NCI-H1694 treated with DMSO at 0.1 percent for 48 hours (cell line): Measurements from ENCODE around the gene RASAL1.
"Not testable (repeated sequence)": the region's sequence is repeated elsewhere in the genome, so short reads cannot be mapped to it uniquely, and the experiment has no call there.

ENCODE experiments used
- DNase-seq: peaks from one replicate; lab custom pipeline; 2025; lab: John Stamatoyannopoulos, UW

RASAL1 gene

GRCh38 chr12:113138826-113139225 is 3.3 kb upstream of the RASAL1 start:
- DNase-seq, result no peak

GRCh38 chr12:113137861-113138783 is 2.6 kb upstream of the RASAL1 start:
- DNase-seq, result no peak

GRCh38 chr12:113136990-113137511 is 1.5 kb upstream of the RASAL1 start:
- no peak for DNase-seq

DNA sequence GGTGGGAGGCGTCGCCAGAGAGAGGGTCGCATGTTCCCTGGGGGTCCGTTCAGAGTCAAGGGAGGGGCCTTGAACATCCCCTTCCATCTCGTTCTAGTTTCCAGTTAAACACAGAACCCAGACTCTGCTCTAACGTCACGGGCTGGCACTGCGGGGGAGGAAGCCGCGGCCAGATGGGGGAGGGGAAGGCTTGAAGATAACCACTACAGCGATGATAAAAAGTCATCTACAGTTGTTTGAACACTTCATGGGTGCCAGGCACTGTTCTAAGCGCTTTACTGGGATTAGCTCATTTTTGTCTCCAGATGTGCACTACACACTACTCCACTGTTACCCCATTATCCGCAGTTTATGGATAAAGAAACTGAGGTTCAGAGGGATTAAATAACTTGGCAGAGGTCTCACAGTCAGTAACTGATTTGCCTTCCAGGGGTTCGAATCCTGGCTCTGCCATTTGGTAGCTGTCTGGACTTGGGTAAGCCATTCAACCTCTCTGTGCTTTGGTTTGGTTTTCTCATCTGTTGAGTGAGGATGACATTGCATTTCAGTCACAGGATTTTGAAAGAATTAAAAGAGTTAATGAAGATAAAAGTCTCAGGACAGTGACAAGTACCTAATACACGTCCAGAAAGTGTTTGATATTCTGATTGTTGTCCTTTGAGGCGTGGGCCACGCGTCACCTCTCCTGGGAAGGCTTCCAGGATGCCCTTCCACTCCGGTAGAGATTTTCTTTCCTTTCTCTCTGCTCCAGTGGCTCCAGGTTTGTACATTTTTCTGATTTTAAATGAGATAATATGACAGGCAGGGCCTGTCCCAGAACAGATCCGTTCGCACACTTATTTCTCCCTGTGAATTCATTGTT is 798 bp upstream of the RASAL1 start:
- DNase-seq, result no peak

DNA sequence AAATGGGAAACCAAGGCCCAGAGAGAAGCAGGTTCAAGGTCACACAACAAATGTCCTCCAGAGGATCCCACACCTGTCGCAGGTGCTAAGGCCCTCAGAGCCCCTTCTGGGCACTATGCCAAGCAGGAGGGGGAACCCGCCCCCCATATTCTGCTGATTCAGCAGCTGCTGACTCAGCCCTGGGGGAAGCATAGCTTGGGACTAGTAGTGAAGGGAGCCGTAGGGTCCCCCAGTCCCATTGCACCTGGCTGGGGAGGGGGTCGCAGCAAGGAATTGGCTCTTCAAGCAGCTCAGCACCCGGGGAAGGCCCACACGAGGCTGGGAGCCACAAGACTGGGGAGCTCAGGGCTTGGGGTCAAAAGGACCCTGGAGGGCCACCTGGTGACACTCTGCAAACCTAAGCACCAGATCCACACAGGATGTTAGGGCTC is 1.0 kb downstream of the RASAL1 start:
- DNase-seq, result no peak

- no peak for DNase-seq
Measured at GRCh38 chr12:113134071-113134470, 1.5 kb downstream of the RASAL1 start.

DNA sequence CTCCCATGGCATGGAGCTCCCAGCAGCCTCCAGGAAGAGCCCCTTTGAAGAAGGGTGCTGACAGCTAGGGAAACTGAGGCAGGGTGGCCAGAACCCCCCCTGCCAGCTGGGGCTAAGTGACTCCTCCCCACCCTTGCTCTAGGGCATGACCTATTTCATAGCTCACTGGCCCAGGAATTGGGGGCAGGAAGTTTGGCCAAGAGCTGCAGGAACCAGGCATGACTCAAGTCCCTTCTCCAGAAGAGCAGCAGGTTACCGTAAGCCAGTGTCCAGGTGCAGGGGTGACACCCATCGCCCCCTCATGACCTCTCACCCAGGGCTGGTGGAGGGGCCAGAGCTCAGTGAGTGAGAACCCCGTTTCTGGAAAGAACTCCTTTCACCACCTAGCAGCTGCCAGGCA is 1.9 kb downstream of the RASAL1 start:
- DNase-seq, result no peak

GRCh38 chr12:113133036-113133435 is 2.5 kb downstream of the RASAL1 start:
- no peak for DNase-seq

GRCh38 chr12:113131556-113131955 is 4.0 kb downstream of the RASAL1 start:
- no peak for DNase-seq

DNA sequence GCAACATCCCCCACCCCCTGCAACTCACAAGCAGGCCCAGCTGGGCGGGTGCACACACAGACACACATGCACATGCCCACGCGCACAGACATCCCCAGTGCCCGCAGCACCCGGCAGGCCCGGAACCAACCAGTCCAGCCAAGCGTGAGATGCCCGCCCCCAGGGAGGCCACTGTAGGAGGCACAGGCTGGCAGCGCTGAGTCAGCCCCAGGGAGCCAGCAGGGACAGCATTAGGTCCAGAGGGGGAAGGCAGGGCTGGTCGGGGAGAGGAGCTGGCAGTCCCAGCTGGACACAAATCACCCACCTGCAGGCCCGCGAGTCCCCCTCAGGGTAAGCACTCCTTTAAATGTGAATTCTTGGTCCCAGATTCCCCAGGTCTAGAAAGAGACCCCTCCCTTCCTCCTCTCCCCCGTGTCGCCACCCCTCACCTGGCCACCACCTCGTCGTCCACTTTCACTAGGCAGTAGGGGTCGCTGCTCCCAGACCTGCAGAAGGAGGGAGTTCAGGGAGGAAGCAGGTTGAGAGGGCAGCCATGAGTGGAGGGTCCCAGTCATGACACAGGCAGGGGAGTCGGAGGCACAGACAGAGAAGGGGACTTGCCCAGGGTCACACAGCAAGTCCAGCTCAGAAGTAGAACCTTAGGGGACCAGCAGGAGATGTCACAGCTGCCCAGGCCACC is 5.0 kb downstream of the RASAL1 start:
- no peak for DNase-seq

DNA sequence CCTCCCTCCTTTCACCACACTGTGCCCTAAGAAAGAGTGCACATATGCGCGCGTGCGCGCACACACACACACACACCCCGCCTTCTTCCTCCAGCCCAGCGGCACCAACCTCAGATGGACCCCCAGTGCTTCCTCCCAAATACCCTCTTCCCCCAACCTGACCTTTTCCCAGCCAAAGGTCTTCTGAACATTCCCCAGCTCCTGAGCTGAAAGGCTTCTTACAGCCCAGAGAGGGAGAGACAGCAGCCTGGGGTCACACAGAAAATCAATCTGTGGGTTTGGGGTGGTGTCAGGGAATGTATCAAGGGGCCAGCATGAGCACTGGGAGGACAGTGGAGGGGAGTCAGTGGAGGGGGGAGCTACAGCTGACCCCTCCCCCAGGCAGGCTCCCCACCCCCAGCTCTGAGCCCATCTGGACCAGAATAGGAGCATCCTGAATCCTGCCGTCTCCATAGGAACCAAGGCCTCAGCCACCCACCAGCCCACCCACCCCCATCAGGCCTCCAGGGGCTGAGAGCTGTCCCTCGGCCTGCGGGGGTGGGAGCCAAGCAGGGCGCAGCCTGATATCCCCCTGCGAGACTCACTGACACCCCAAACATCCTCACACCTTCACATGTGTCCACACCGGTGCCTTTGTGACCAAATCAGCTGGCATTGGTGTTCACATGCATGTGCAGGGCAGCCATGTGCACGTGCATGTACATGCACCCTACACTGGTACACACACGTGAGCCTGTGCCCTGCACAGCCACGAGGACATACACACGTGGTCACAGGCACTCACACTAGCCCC is 5.7 kb downstream of the RASAL1 start:
- DNase-seq, result no peak

- no peak for DNase-seq
Measured at GRCh38 chr12:113128802-113129663, 6.5 kb downstream of the RASAL1 start.

GRCh38 chr12:113127791-113128199 is 7.8 kb downstream of the RASAL1 start:
- DNase-seq, result no peak

DNA sequence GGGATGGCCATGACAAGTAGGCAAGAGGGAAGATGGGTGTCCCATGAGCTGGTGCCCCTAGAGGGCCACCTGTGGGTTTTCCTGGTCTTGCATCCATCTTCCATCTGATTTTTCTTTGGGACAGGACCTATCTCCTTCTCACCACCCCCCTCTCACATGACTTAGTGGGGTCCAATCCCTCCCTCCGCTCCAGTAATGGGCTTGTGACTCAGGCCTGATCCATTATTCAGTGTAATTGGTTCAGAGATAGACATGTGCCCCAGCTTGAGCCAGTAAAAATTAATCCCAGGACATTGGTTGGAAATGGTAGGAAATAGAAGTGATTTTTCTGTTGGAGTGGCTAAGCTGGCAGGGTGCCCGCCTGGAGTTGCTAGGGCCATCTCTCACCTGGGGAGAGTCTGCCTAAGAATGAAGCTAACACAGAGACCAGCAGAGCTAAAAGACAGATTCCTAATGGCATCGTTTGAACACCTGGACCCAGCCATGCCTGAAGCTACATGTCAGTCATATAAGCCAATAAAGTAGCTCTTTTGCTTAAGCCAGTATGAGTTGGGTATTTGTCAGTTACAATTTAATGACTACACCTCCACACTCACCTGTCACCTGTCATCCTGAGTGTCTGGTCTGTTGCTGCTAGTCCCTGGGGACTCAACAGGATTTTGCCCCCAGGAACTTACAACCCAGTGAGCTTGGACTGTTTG is 14.7 kb downstream of the RASAL1 start:
- no peak for DNase-seq

GRCh38 chr12:113119980-113120669 is 15.4 kb downstream of the RASAL1 start:
- DNase-seq, result no peak

- DNase-seq, result no peak
Measured at GRCh38 chr12:113118142-113118541, 17.4 kb downstream of the RASAL1 start.

DNA sequence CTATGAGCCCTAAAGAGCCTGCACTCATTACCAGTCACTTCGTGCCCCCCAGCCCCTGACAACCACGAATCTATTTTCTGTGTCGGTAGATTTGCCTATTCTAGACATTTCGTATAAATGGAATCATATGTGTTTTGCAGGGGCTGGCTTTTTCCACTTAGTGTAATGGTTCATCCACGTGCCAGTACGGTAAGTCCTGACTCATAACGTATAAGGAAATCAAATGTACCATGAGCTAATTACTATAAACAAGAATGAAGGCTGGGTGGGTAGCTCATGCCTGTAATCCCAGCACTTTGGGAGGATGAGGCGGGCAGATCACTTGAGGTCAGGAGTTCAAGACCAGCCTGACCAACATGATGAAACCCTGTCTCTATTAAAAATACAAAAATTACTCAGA is 17.9 kb downstream of the RASAL1 start:
- DNase-seq, result not testable (repeated sequence)

DNA sequence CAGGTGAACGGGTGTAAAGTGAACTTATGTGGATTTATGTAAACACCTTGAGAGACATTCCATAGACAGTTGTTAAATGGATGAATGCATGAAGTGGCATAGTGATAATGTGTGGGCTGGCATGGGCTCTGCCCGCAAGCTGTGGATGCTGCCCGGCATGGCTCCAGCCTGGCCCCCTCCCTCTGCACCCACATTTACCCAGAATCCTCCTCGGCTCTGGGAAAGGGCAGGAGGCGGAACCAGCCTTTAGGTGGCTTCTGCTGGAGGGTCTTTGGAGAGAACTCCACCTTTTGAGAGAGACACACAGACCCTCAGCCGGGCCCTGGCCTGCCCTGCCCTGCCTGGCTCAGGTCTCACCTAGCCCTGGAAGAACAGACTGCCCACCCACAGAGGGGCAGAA is 18.7 kb downstream of the RASAL1 start:
- no peak for DNase-seq
